ENCODE results near the gene CLEC4G. TPM values are rescaled to one million over a fixed set of nuclear protein-coding genes. Genes with fewer than 3 reads are reported as not detected.
"Not testable (repeated sequence)": the region's sequence is repeated elsewhere in the genome, so short reads cannot be mapped to it uniquely, and the experiment has no call there.

The CLEC4G gene, protein sequence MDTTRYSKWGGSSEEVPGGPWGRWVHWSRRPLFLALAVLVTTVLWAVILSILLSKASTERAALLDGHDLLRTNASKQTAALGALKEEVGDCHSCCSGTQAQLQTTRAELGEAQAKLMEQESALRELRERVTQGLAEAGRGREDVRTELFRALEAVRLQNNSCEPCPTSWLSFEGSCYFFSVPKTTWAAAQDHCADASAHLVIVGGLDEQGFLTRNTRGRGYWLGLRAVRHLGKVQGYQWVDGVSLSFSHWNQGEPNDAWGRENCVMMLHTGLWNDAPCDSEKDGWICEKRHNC
- polyA plus RNA-seq (2013, experiment 1 of 2; ENCODE audit: insufficient read length) = not detected
- polyA plus RNA-seq (2013, experiment 2 of 2; ENCODE audit: insufficient read length) = not detected

DNA sequence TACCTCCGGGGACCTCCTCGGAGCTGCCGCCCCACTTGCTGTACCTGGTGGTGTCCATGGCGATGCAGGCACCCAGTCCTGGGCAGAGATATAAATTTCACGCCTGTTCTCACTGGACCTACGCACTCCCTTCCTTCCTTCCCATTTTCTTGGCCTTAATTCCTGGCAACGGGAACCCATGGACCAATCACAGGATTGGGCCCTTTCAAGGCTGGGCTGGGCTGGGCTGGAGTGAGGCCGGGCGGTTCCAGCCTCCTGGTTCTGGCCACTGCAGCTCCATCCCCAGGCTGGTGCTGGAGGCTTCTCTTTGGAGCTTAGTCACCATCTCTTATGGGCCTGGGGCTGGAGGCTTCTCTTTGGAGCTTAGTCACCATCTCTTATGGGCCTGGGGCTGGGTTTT is at the start of gene CLEC4G:
Gene CLEC4G, minus strand, starts transcription at position 66 of the 400 bp plus-strand sequence. Its CDS starts 8 bp downstream, at position 58.
- DNase-seq = no peak

DNA sequence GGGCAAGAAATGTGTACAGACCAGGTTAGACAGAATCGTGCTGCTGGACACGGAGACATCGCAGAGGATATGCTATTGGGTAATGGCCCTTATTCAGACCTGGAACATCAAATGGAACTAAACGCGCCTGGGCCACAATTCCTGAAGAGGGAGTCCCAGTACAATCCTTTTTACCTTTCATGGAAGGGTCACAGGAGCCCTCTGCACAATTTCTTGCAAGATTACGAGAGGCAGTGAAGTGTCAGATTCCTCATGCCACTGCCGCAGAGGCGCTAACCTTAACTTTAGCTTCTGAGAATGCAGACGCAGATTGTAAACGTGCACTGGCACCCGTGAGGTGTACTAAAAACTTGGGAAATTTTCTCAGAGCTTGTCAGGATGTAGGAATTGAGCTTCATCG is 49.2 kb upstream of the CLEC4G start:
- DNase-seq = no peak

DNA sequence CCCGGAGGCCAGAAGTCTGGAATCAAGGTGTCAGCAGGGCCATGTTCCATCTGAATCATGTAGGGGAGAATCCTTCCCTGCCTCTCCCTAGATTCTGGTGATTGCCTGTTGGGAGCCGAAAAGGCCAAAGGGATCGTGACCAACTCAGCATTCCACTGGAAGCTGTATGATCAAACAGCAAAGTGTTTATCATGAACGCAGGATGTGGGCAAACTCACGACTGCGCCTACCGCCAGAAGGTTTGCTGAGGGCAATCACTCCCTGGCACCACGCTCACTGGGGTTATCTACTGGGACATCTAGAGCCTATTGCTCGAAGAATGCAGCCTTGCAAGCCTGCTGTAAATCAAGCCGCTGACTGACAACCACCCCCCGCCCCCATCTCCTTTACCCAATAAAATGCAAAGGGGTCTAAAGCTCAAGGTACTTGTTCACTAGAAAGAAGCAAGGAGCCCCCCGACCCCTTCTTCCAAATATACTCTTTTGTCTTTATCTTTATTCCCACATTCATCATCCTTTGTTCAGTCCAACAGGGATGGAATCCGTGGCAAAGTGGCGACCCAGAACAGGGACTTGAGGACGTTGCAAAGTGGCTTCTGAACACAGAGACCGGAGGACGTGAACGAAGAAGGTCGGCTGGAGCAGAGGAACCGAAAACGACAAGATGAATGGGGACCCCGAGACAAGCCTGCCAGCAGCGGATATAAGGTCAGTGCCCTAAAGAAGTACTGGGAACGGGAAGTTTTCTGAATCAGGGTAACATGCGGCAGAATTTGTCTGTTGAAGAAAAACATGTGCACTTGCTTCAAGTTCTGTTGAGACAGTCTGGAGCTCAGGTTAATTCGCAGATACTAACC is 47.9 kb upstream of the CLEC4G start:
- DNase-seq = no peak

DNA sequence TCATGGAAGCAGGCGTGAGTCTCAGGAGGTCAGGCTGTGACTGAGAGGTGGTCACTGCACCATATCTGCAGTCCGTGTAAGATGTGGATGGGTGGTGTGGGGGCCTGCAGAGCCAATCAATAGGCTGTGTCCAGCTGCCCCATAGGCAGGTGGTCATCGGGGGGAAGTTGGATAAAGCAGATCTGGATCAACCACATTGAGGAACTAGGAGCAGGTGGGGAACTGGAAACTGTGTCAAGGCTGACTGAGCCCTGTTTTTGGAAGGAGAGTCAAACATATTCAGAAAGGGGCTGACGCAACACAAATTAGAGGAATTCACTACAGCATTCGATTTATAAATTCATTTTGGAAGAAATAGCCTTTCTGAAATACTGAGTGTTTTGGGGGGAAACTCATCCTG is 46.2 kb upstream of the CLEC4G start:
- DNase-seq = no peak

DNA sequence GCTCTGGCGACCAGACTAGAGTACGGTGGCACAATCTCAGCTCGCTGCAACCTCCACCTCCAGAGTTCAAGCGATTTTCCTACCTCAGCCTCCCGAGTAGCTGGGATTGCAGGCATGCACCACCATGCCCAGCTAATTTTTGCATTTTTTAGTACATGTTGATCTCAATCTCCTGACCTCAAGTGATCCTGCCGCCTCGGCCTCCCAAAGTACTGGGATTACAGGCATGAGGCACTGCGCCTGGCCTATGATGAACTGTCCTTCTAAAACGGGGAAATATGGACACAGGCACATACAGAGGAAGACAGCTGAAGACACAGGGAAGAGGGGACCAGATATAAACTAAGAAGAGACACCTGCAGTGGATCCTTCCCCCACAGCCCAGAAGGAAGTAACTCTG is 43.9 kb upstream of the CLEC4G start:
- no peak for DNase-seq

DNA sequence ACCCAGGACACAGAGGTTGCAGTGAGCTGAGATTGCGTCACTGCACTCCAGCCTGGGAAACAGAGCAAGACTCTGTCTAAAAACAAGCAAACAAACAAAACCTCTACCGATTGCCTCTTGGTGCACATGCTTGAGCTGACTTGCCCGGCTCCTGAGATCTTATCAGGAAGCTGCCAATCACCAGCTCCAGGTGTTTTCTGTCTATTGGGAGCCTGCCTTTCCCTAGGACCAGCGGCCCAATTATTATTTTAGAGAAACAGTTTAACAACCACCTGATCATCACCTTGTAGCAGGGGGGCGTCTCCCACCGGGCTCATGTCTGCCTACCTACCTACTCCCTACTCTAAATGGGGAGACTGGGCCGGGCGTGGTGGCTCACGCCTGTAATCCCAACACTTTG is 41.9 kb upstream of the CLEC4G start:
- DNase-seq = no peak

DNA sequence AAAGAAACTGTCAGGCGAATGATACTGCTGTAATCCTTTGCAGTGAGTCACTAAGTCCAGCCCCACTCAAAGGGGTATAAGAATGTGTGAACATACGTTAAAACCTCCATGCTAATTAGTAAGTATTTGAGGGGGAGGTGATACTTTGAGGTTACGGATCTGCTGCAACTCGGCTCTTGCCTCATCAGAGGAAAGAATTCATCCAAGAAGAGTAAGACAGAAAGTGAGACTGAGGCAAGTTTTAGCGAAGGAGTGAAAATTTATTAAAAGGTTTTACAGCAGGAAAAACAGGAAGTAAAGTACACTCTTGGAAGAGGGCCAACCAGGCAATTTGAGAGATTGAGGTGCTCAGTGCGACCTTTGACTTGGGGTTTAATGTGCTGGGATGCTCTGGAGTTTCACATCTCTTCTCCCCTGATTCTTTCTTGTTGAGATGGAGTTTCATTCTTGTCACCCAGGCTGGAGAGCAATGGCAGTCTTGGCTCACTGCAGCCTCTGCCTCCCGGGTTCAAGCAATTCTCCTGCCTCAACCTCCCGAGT is 40.9 kb upstream of the CLEC4G start:
- peak; percentile 55 for DNase-seq

DNA sequence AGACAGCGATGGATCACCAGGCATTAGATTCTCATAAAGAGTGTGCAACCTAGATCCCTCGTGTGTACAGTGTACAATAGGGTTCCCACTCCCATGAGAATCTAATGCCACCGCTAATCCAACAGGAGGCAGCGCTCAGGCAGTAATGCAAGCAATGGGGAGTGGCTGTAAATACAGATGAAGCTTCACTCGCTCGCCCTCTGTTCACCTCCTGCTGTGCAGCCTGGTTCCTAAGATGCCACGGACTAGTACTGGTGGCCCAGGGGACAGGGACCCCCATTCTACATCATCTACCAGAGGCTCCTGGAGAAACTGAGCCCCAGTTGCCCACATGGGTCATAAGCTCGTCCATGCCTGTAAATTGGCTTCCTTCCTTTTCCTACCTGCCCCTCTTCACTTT is 39.2 kb upstream of the CLEC4G start:
- DNase-seq = no peak

DNA sequence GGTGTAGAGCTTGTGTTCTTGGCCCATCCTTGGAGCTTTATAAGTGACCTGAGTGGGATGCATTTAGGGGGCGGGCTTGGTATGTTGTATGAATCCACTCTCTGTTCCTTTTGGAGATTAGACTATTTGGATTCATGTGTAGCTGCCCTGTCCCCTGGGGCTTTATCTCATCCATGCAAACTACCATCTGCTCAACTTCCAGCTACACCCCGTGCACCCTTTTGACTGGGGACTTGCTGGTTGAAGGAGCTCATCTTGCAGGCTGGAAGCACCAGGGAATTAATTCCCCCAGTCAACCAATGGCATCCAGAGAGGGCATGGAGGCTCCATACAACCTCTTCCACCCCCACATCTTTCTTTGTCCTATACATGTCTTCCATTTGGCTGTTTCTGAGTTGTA is 37.3 kb upstream of the CLEC4G start:
- no peak for DNase-seq

DNA sequence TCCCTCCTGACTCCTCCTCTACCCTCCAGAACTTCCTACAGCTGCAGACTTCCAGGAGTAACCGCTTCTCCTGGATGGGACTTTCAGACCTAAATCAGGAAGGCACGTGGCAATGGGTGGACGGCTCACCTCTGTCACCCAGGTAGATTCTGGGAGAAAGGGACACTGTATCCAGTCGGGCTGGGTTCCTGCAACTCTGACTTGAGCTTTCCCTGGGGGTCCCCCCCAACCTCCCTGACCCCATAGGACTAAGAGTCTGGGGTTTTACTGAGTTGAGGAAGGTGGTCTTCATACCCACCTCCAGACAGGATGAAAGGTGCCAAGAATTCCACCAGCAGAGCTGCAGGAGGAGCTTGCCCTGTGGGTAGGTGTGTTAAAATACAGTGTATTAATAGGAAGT is 35.6 kb upstream of the CLEC4G start:
- no peak for DNase-seq

DNA sequence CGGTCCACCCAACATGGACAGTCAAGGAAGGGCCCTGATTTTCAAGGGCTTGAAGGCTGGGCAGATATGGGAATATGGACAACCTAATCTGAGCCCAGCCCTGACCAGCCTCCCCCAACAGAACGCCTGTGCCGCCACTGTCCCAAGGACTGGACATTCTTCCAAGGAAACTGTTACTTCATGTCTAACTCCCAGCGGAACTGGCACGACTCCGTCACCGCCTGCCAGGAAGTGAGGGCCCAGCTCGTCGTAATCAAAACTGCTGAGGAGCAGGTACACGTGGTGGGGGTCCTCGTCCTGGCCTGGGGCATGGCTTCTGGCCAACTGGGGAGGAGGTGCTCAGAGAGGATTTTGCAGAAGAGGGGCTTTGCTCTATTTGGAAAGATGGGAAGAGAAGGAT is 34.6 kb upstream of the CLEC4G start:
- DNase-seq = no peak

DNA sequence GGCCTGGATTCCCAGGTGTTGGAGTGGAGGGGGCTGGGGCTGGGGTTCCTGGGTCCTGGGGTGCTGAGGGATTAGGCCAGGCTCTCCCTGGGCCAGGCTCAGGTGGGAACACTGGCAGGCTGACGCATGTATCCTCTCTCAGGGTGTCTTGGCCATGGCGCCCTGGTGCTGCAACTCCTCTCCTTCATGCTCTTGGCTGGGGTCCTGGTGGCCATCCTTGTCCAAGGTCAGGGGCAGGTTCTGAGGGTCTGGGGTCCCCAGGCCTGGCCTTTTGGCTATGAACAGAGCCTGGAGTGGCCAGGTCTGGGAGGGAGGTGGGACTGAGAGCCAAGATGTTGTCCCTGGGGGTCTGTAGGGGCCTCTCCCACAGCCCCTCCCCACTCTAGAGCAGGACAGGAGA is 33.1 kb upstream of the CLEC4G start:
- DNase-seq = not testable (repeated sequence)

DNA sequence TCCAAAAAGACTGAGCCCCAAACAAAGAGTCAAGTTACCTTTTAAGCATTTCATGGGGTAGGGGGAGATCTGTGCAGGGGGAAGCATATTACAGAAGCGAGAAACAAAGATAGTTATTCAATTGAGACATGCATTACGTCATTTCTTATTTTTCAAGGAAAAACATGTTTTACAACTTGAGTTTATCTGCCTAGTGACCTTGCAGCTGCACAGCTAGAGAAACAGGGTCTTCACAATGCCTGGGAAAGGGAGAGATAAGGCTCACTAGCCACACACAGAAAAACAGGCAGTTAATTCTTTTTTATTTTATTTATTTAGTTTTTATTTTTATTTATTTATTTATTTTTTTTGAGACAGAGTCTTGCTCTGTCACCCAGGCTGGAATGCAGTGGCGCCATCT is 32.2 kb upstream of the CLEC4G start:
- DNase-seq = not testable (repeated sequence)

DNA sequence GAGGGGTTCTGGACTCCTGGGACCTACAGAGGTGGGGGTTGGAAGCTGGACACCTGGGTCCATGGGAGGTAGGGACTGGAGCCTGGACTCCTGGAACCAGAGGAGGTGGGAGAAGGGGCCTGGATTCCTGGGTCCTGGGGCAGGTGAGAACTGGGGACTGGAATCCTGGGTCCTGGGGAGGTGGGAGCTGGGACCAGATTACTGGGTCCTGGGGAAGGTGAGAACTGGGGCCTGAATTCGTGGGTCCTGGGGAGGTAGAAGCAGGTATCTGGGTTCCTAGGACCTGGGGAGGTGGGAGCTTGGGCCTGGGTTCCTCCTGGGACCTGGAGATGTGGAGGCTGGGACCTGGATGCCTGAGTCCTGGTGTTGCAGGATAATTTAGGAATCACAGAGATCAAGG is 31.8 kb upstream of the CLEC4G start:
- DNase-seq = no peak

DNA sequence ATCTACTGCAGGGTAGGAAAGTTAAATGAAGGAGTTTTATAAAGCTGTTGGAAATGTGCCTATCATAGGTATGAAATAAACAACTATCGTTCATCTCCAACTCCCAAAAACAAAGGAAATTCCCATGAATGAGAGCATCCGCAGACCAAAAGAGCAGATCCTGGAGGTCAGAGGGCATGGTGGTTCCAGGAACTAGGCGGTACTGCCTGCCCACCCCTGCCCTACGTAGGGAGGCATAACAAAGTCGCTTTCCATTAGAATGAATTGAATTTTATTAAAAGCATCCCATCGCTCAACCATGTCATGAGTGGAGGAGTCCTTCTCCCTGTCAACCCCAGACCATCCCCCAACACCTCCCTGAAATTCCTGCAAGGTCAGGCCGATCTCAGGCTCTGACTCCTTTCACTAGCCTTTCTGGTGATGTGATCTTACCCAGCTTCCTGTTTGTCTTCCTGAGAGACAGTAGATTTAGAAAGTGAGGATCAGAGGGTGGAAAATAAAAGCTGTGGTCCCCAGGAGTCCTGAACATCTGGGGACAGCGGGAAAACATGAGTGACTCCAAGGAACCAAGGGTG is 30.9 kb upstream of the CLEC4G start, which contains the start of gene CLEC4M:
Gene CLEC4M, plus strand, starts transcription at position 525 of the 575 bp plus-strand sequence. Its CDS starts 24 bp downstream, at position 549.
- no peak for DNase-seq

DNA sequence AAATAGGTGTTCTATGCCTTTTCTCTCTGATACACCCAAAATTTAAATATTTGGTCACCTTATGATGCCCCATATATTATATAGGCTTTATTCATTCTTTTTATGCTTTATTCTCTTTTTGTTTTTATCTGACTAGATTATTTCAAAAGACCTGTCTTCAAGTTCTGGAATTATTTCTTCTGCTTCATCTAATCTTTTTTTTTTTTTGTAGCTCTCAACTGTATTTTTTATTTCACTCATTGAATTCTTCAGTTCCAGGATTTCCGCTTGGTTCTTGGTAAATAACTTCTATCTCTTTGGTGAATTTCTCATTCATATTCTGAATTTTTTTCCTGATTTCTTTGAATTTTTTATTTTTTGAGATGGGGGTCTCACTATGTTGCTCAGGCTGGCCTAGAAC is 27.2 kb upstream of the CLEC4G start:
- DNase-seq = no peak

DNA sequence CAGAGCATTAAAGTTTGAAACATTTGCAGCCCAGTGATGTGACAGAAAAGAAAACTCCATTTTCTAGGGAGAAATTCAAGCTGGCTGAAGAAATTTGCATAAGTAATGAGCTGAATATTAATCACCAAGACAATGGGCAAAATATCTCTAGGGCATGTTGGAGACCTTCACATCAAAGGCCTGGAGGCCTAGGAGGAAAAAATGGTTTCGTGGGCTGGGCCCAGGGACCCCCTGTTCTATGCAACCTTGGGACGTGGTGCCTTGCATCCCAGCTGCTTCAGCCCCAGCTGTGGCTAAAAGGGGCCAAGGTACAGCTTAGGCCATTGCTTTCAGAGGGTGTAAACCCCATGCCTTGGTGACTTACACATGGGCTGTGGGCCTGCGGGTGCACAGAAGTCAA is 25.4 kb upstream of the CLEC4G start:
- DNase-seq = no peak

DNA sequence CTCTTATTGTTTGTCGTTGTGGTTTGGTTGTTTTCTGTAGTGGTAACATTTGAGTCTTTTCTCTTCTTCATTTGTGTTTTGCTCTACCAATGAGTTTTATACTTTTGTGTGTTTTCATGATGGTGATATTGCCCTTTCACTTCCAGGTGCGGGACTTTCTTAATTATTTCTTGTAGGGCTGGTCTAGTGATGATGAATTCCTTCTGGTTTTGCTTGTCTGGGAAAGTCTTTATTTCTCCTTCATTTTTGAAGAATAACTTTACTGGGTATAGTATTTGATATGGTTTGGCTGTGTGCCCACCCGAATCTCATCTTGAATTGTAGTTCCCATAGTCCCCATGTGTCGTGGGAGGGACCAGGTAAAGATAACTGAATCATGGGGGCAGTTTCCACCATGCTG is 24.3 kb upstream of the CLEC4G start:
- no peak for DNase-seq

DNA sequence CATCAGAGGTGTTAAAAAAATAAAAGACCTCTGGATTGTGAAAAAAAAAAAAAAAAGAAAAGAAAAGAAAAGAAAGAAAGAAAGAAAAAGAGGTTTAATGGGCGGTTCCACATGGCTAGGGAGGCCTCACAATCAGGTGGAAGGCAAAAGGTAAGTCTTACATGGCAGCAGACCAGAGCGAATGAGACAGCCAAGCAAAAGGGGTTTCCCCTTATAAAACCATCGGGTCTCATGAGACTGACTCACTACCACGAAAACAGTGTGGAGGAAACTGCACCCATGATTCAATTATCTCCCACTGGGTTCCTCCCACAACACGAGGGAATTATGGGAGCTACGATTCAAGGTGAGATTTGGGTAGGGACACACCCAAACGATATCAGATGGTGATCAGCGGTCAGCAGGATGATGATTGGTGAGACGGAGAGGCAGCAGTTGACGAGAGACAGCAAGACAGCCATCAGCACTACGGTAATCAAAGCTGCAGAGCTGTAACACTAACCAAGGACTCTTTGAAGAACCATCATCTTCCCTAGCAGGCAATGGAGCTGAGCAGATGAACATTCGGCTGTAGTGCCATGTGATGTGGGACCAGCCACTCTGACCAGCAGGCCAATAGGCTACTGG is 19.4 kb upstream of the CLEC4G start:
- no peak for DNase-seq

DNA sequence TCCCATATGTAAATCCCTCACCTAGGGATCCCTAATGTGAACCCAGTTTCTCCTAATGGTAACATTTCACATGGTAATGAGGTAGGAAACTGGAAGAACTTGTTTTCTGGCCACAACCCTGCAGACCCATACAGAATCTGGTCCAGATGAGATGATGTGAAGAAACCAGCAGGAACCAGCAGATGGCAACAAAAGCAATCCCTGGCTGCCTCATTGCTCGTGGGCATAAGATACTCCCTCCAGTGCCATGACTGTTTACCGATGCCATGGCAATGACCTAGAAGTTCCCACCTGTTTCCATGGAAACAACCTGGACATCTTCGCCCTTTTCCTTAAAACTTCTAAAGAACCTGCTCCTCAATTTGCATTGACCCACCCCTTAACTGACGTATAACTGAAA is 16.8 kb upstream of the CLEC4G start:
- DNase-seq = no peak

DNA sequence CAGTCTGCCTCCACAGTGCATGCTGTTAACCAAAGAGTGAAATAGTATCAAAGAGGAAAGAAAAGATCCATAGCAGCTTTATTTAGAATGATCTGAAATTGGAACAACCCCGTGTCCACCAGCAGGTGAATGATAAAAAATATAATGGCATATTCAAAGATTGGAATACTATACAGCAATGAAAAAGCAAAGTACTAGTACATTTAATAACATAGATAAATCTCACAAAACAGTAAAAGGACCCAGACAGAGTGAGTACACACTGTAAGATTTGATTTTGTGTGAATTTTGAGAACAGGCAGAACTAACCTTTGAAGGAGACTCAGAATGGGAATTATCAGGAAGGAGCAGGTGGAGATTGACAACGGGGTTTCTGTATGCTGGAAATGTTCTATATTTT is 16.3 kb upstream of the CLEC4G start:
- DNase-seq = no peak

Measured in fibroblast of skin of scalp (primary cell).